NT2/D1 (cell line): ENCODE measurements around the gene UBAP2.

Experiments
- SUZ12 ChIP-seq: IDR thresholded peaks from 2 replicates; pipeline ENCODE4 v1.6.1; 2011; ENCODE audit not compliant: insufficient read length, insufficient read depth; ENCODE audit errors: extremely low read depth
- YY1 ChIP-seq: IDR thresholded peaks from 2 replicates; pipeline ENCODE4 v1.6.1; 2011; ENCODE audit not compliant: insufficient read length, insufficient read depth
- ZNF274 ChIP-seq: IDR thresholded peaks from 2 replicates; pipeline ENCODE4 v1.6.1; 2011; ENCODE audit warnings: mild to moderate bottlenecking, low read depth, low read length

DNA sequence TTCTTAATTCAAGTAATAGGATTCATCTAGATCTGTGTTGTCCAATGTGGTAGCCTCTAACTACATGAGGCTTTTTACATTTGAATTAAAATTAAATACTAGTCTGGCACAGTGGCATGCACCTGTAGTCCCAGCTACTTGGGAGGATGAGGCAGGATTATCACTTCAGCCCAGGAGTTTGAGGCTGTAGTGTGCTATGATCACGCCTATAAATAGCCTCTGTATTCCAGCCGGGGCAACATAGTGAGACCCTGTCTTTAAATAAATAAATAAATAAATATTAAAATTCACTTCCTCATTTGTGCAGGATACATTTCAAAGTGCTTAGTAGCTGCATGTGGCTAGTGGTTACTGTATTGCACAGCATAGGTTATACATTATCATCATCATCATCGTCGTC, 139.9 kb downstream of the UBAP2 start:
- TF ChIP-seq ZNF274 (no peak), YY1 (no peak), SUZ12 (no peak)
